ENCODE data around the gene UBE2Q2.
"Not testable (repeated sequence)": the region's sequence is repeated elsewhere in the genome, so short reads cannot be mapped to it uniquely, and the experiment has no call there.

Gene UBE2Q2

DNA sequence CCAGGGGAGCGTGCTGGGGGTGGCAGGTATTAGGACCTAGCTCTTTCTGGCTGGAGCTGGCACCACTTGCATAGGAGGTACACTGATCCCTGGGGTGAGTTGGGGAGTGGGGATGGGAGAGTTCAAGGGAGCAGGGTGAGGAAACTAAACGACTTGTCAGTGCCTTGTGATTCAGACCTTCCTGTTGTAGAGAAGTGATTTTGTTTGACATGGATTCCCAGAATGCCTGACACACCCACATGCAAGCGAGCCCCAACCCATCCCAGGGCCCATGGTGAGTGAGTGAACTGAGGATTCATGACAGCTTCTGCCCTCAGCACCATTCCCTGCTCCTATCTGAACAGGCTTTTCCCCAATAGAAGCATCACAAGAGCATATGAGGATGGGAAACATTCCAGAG is 15.6 kb upstream of the UBE2Q2 start:
- no peak for DNase-seq

DNA sequence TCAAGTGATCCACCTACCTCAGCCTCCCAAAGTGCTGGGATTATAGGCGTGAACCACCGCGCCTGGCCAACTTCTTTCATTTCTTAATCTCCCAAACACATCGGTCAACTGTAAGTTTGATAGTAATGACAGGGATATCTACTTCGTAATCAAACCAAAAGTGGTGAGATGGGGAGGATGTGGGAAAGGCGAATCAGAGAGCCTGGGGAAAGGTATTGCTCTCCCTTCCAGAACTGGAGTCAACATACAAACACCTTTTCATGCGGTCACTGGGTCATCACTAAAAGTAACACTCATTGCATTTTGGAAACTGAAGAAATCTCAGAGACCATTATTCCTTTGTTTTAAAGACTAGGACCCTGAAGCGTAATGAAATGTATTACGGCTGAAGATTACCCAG is 14.8 kb upstream of the UBE2Q2 start:
- no peak for DNase-seq

DNA sequence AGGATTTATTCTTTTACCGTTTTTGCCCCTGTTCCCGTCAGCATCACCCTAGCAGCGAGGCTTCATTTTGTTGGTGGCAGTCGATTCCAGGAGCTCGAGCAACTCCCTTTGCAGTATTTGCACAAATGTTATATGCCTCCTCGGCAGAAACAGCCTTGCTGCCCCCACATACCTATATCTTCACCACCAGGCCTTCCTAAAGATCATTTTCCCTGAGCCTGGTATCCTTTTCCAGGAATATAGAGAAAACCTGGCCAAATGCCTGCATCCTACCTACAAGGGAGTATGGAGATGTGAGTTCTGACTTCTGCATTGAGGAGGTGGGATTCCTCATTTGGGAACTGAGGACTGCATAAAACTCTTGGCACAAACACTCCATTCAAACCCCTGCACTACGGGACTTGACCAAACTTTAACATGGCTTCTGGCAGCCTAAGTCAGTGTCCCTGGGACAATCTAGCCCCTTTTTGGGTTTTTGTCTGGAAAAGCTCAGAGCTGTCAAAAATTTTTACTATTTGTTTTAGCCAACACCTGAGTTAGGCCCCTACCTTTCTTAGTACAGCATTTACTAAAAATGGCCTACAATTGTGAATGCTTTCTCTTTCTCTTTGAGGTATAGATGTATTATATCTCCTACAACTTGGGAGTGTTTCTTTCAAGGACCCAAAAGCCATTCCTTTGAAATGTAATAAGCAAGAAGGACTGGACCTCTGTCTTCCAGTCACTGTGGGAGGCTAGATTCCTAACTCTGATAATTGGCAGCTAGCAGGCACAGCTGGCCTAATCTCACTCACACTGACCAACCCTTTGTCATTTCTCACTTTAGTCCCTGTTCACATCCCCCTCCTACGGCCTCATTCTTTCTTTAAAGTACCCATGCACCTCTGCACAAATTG is 12.1 kb upstream of the UBE2Q2 start:
- DNase-seq: no peak

DNA sequence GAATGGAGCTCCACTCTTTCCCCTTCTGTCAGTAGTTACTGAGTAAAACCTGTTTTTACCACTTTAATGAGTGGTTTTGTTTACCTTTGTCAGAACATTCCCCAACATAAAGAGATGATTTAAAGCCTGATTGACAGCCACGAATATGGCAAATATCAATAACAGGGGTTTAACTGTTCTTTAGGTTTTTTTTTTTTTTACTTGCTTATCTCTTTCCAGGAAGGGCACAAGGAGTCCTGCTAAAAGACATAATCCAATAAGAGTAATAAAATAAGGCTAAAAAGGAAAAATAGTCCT is 11.5 kb upstream of the UBE2Q2 start:
- no peak for DNase-seq

DNA sequence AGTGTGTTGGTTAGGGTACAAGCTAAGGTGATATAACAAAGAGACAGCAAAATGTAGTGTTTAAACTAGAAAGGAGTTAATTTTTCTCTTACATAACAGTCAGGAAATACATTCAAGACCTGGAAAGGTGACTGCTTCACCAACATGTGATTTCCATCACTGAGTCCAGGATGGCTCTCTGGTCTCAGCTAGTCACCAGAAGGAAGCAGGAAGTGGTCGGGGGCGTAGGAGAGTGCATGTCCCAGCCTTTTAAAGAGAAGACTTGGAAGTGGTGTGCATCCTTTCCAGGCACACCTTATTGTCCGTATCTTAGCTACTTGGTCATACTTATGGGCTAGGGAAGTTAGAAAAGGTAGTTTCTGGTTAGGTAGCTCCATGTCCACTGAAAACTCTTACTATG is 11.1 kb upstream of the UBE2Q2 start:
- no peak for DNase-seq

DNA sequence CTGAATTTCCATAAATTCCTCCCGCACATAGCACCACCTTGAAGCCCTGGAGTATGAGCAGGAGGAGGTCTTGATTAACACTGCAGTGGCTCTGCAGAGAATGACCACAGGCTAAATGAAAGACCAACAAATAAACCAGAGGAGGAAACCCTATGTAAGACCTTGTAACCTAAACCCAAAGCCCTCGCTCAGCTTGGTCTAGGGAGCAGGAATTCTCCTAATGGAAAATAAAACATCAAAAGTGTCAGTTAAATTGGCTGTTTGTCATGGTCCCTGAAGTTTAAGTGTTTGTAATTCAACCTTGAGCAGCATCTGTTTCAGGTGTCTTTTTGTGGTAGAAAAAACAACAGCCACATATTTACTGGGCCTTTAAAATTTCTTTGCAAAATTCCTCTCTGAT is 9.2 kb upstream of the UBE2Q2 start:
- no peak for DNase-seq

DNA sequence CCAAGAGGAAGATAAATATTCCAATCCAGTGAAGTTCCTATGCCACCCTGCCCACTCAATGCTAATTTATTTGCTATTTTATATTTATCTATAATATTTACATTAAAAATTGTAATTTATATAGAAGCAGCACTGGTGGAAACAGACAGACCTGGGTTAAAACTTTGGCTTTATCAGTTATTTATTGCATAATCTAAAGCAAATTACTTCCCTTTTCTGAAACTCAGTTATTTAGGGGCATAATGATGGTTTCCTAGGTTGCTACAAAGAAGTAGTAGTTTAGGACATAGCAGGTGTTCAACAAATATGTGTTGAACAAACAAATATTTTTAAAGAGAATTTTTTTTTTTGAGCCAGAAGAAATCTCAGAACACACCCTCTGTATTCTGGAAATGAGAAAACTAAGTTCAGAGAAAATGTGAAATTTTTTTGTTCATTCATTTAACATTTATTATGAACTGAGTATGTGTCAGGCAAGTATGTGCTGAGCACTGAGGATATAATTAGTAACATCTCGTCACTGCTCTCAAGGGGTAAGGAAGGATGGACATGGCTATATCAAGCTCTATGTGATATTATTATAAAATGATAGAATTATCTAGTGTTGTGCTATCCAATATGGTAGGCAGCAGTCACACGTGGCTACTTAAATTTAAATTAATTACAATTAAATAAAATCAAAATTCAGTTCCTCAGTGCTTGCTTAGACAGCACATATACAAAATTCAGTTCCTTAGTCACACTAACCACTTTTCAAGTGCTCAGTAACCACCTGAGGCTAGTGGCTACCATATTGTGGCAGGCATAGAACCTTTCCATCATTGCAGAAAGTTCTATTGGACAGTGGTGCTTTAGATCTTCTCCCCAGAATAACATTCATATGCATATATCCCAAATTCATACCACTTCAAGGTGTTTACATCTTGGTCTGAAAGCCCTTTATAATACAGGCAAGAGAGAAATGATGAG is 7.0 kb upstream of the UBE2Q2 start:
- no peak for DNase-seq

DNA sequence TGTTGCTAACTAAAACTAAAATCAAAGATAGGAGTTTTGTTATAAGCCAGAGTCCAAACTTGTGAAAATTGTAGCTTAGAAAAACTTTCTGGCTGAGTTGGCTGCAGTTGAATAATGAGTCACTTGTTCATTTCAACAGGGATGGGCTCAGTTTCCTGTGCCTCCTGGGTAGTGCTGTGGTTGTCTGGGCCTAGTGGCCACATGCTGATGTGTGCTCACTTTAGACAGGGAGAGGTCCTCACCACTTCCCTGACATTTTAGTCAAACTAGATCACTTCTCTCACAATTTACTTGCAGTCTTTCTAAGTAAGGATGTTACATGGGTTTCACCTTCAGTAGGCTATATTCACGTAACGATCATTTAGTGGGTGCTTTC is 6.3 kb upstream of the UBE2Q2 start:
- no peak for DNase-seq

DNA sequence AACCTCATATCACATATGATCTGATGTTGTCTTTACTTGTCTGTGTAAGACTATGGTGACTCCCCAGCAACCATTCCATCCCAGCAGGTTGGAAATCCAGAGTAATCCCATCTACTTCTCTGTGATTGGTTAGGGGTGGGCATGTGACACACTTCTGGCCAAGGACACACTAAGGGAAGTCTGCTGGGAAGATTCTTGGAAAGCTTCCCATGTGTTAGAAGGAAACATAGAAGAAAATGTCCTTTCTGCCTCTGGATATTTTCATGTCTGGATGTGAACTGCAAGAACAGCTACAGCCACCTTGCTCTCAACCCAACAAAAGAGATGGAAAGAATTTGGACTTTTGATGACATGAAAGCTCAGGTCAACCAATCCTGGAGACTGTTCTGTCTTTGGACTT is 2.6 kb upstream of the UBE2Q2 start:
- no peak for DNase-seq

DNA sequence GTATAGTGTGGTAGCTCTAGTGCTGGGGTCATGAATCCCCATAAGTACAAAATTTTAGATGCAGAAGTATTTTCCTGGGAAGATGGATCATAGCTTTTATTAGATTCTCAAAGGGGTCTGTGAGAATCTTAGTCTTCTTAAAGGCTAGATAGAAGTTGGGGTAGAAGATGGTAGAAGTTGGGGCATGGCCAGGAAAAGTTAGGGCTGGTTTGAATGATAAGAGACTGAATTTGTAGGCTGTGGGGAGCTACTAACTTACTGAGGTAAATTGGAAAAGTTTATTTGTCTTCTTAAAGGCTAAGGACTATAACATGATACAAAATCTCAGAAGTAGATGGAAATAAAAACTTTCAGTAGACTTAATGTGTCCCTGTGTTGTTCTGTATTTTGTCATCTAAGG is 1.6 kb upstream of the UBE2Q2 start:
- no peak for DNase-seq

DNA sequence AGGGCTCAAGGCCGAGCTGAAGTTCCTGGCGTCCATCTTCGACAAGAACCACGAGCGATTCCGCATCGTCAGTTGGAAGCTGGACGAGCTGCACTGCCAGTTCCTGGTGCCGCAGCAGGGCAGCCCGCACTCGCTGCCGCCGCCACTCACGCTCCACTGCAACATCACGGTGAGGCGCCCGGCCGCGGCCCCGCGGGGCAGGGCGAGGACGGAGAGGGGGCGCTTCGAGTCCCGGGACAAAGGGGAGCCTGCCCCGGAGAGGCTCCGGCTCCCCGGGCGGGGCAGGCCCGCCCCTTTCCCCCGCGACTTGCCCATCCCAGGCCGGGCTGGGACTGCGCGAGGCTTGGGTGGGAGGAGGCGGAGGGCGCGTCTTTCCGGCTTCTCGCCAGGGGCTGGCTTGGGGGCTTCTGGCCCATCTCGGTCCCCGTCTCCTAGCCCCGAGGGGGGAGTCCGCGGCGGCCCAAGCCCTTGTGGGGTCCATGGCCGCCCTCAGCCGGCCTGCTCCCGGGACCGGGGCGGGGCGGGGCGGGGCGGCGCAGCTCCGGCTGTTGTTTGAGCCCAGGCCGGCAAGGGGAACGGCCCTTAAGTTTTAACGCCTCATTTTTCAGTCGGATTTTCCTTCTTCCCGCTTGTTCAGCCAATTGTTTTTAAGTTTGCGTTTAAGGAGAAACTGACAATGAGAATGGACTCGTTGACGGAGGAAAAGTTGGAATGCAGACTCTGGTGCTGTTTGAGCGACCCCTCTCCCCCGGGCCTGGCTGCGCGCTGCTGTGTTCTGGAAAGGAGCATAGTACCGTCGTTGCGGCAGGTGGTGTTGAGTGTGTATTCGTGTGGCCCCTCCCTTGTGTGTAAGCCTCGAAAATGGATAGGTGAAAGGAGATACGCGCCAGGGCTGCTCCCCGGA is 683 bp downstream of the UBE2Q2 start:
- peak; percentile 44 to 49 for DNase-seq

DNA sequence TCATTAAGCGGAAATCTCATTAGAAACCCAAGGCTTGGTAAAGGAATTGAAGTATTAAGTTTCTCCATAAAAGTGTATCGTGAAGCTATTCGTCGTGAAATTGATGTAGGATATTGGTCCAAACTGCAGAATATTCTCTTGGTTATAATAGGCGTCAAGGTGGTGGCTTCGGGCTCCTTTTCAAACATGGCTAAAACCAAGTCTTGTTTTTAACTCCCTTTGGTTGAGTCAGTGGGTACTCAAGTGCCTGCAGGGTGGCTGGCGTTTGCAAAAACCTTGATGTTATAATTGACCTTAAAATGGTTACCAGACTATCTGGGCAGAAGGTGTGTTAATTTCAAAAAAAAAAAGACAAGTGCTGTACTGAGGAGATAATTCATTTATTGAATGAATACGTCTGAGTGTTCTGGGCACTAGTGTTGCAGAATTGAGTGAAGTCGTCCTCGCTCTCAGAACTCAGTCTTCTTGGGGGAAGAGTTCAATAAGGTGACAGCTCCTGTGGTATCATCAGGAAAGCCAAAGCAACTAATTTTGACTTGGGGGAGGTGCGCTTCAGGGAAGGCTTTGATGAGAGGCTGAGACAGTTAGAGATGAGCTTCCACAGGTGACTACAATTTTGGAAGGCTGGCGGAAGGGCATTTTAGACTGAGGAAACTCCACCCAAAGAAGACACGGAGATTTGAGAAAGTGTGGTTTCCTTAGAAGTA is 1.5 kb downstream of the UBE2Q2 start:
- DNase-seq: no peak

DNA sequence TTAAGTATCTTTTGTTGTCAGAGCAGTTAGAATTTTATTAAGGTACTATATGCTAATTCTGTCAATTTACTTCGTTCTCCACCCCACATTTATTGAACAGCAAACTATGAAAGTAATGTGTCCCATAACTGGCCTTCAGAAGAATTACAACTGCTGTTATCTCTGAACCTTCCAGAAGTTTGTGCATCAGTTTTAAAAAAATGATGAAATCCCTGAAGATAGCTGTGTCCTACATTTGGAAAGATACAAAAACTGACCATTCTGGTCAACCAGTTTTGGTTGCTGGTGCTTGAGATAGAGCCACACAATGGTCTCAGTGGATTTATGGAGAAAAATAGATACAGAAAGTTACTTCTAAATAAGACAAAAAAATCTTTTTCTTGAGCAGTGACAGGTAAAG is 5.9 kb downstream of the UBE2Q2 start:
- no peak for DNase-seq

DNA sequence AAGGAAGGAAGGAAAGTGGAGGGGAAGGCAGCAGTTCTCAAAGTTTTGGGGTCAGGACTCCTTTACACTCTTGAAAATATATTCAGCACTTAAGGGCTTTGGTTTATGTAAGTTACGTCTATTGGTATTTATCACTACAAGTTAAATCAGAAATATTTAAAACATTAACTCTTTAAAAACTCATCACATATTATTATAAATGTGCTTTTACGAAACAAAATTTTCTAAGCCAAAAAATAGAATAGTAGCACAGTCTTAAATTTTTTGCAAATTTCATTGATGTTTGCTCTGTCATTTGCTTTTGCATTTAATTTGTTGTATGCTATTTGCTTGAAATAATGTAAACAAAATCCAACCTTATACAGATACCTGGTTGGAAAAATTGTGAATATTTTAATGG is 7.5 kb downstream of the UBE2Q2 start:
- no peak for DNase-seq

DNA sequence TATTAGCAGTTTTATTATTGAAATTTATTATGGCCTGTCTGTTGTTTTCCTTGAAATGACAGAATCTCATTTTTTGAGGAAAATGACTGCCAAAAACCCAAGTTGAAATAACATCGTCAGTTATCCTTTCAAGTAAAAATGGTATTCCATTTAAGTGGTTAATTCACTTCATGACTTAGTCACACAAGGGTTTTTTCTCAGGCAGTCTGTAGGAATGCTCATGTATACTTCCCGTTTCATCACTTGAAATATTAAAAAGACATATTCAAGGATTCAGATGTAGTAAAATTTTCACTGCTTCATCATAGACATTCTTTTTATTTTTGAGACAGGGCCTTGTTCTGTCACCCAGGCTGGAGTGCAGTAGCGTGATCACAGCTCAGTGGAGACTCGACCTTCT is 8.3 kb downstream of the UBE2Q2 start:
- not testable (repeated sequence) for DNase-seq

DNA sequence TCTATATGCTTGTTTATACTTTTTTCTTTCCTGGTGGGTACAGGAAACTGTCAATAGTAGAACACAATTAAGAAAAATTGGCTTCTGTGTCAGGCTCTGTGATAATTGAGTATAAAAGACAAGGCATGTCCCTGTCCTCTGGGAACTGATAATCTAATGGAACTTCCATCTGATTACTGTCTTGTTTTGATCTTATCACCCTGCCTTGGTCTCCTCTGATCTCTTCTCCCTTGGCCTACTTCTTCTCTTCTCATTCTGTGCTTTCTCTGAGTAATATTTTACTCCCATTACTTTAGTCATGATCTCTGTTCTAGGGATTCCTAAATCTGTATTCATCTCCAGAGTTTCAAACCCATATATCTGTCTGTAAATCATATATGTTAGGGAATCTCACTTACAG is 14.6 kb downstream of the UBE2Q2 start:
- no peak for DNase-seq

DNA sequence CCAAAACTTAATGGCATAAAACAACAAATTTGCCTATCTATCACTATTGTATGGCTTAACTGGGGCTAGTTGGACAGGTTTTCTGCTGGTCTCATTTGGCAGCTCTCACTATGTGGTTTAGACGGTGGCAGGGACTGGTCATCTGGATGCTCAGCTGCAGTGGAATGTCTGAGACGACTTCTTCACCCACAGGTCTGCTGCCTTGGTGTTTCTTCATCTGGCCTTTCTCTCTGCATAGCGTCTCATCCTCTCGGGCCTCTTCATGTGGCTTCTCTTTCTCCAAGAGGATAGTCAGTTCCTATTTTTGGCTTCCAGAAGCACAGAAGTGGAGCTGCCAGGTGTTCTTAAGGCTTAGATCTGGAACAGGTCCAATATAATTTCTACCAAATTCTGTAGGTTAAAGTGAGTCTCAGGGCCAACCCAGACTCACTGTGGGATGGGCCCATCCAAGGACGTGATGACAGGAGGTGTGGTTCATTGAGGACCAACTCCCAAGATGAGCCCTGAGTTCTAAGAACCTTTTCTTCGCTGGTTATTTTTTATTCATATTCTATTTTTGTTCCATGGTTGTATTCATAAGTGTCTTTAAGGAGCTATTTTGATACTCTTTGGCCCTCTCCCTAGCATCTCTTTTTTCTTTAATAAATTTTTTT is 18.6 kb downstream of the UBE2Q2 start:
- no peak for DNase-seq

DNA sequence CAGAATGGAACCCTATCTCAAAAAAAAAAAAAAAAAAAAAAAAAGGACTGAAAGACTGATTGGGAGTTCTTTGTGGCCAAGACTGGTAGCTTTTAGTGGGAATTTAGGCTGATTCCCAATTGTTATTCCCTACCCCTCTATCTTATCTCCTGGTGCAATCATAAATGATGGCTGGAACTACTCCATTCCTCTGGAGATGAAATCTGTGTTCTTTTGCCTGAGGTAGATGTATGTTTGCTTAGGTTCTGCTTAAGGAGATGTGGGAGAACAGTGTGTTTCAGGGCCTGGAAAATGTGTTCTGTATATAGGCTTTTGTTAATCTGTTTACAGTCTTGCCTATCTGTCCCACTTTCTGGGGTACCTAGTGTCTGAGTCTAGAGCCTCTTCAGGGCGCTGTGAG is 19.5 kb downstream of the UBE2Q2 start:
- no peak for DNase-seq

DNA sequence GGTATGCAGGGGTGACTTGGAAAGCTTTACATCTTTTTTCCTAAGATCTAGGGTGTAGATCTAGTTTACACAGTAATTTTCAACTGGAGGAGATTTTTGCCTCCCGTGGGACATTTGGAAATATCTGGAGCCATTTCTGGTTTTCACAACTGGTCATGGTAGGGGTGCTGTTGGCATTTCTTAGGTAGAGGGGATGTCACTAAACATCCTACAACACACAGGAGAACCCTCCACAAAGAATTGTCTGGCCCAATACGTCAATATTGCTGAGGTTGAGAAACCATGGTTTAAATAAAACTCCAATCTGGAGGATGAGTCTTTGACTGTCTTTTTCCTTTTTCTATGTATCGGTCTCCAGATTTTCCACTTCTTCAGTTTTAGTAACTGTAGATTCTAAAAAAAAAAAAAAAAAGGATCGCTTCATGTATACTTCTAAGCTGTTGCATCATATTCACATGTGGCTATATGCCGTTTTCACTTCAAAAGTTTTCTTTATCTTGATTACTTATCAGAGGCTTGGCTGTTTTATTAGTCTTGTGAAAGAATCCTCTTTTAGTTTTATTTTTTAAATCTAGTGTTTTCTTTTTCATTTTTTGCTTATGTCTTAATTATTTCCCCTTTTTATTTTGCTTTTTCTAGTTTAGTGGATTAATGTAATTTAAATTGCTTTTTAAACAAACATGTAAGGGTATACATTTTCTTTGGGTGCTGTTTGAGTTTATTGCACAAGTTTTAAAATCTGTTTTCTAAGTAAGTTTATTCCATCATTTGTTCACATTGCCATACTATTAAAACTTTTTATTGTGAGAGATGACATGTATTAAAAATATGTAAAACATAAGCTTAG is 21.2 kb downstream of the UBE2Q2 start:
- no peak for DNase-seq

DNA sequence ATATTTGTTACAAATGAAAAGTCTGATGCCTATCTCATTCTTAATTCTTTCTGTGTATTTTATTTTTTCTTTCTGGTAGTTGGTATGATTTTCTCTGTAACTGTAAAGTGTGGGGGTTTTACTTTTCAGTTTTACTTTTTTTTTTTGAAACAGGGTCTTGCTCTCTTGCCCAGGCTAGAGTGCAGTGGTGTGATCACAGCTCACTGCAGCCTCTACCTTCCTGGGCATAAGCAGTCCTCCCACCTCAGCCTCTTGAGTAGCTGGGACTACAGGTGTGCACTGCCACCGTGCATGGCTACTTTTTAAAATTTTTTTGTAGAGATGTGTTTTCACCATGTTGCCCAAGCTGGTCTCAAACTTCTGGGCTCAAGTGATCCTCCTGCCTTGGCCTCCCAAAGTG is 22.8 kb downstream of the UBE2Q2 start:
- DNase-seq: not testable (repeated sequence)

DNA sequence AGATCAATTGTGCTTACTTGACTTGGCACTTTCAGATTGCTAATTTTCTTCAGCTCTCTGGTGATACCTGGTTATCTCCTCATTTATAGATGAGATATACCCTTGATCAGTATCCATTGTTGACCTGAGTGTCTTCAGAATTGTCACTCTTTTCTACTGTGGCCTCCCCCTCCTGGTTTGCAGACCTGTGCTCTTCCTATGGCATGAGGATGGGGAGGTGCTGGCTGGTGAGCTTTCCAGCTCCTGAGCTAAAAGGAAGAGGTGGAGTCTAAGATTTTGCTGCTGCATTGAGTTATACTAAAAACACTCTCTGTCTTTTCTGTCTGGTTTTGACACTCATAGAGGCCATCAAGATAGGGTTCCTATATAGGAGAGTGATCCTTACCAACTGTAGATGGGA is 23.7 kb downstream of the UBE2Q2 start:
- DNase-seq: no peak

Data from stimulated activated CD4-positive, alpha-beta T cell treated with anti-CD3 and anti-CD28 coated beads, Interleukin-4, amount 100 ng/mL, for 4 hours (primary cell).